NCI-H2196 (cell line): ENCODE measurements around the gene MAPK1.
"Not testable (repeated sequence)": the region's sequence is repeated elsewhere in the genome, so short reads cannot be mapped to it uniquely, and the experiment has no call there.

Source experiments
- DNase-seq: peaks from one replicate; lab custom pipeline; 2025; ENCODE audit not compliant: unreplicated experiment; lab: John Stamatoyannopoulos, UW

Gene MAPK1

GRCh38 chr22:21793716-21794115 lies 73.7 kb downstream of the MAPK1 start:
- DNase-seq: not testable (repeated sequence)

- no peak for DNase-seq
Observed at GRCh38 chr22:21791635-21792625, 75.5 kb downstream of the MAPK1 start.

- not testable (repeated sequence) for DNase-seq
Observed at GRCh38 chr22:21790849-21791610, 76.4 kb downstream of the MAPK1 start.

- no peak for DNase-seq
Observed at GRCh38 chr22:21790359-21790758, 77.1 kb downstream of the MAPK1 start.

- DNase-seq: not testable (repeated sequence)
Observed at GRCh38 chr22:21787565-21787964, 79.9 kb downstream of the MAPK1 start.

GRCh38 chr22:21780259-21780658 lies 87.2 kb downstream of the MAPK1 start:
- no peak for DNase-seq

GRCh38 chr22:21779444-21779843 lies 88.0 kb downstream of the MAPK1 start:
- no peak for DNase-seq

- no peak for DNase-seq
Observed at GRCh38 chr22:21778705-21779363, 88.6 kb downstream of the MAPK1 start.

- DNase-seq: no peak
Observed at GRCh38 chr22:21771631-21771976, 95.8 kb downstream of the MAPK1 start.

GRCh38 chr22:21768435-21768834 lies 99.0 kb downstream of the MAPK1 start:
- no peak for DNase-seq

GRCh38 chr22:21766691-21767462 lies 100.6 kb downstream of the MAPK1 start:
- DNase-seq: no peak

- no peak for DNase-seq
Observed at GRCh38 chr22:21765909-21766529, 101.4 kb downstream of the MAPK1 start.

- DNase-seq: no peak
Observed at GRCh38 chr22:21764038-21764804, 103.2 kb downstream of the MAPK1 start.

- DNase-seq: no peak
Observed at GRCh38 chr22:21762712-21763581, 104.5 kb downstream of the MAPK1 start.

GRCh38 chr22:21761994-21762680 lies 105.3 kb downstream of the MAPK1 start:
- DNase-seq: no peak

GRCh38 chr22:21761086-21761485 lies 106.4 kb downstream of the MAPK1 start:
- no peak for DNase-seq

- DNase-seq: no peak
Observed at GRCh38 chr22:21760640-21761039, 106.8 kb downstream of the MAPK1 start.
